ENCODE measurements around the gene UTY. TPM values are rescaled to one million over a fixed set of nuclear protein-coding genes. Genes with fewer than 3 reads are reported as not detected.

UTY gene
- total and polyA plus RNA-seq, 2 donors (not counting 3 experiments of a cell fraction or from before 2014, with no cell fraction given): 4.8 to 17.9 TPM

DNA sequence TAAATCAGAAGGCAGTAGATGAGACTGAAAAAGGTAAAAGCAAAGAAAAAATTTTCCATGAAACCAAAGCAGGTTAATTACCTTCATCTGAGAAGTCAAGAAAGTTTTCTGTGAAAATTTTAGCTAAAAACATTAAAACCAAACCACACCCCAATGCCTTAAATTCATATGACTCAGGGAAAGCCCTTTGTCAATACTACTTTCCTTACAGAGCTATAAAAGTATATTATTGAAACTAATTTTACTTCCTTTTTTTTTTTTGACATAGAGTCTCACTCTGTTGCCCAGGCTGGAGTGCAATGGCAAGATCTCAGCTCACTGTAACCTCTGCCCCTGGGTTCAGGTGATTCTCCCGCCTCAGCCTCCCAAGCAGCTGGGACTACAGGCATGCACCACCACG lies 117.2 kb downstream of the UTY start:
- DNase-seq (ENCODE audit: low read depth, low spot score): no peak
- Histone ChIP-seq H3K4me1 (ENCODE audit: control insufficient read depth, extremely low read depth, insufficient read depth, low read length) (peaks cover 10% of the 10 kb centered on the region), H2AFZ (ENCODE audit: low read depth, low read length) (no peak overlapping the region), H3K9me3 (replicated peaks; ENCODE audit: control insufficient read depth, insufficient read depth, low read length) (no peaks in the 10 kb centered on the region), H3K36me3 (ENCODE audit: control insufficient read depth in 2 of 2, extremely low read depth in 1 of 2, insufficient read depth in 2 of 2, low read length in 2 of 2) (no peaks in the 10 kb centered on the region), H4K20me1 (replicated peaks; ENCODE audit: control insufficient read depth, extremely low read depth, insufficient read depth, low read length) (no peaks in the 10 kb centered on the region), H3K9me1 (replicated peaks; ENCODE audit: control insufficient read depth, extremely low read depth, insufficient read depth, low read length) (no peaks in the 10 kb centered on the region), H3K79me2 (ENCODE audit: control insufficient read depth, insufficient read depth, low read length) (no peaks in the 10 kb centered on the region), H3K9ac (replicated peaks; ENCODE audit: extremely low read depth, insufficient read depth, low read length) (no peak overlapping the region), H3K27me3 (ENCODE audit: control insufficient read depth in 2 of 2, insufficient read depth in 2 of 2, low read length in 2 of 2) (no peaks in the 10 kb centered on the region), H3K4me3 (replicated peaks in 1 of 3; ENCODE audit: insufficient read depth in 1 of 3, low read depth in 1 of 3, low read length in 3 of 3) (no peak overlapping the region), H3K27ac (ENCODE audit: insufficient read depth, low read depth, low read length) (no peak overlapping the region), H3K4me2 (ENCODE audit: insufficient read depth, low read length) (no peak overlapping the region)
- BruUV-seq (replicated peaks): no TSS peak
- dilution Hi-C loops (cut with MboI; ENCODE audit: extremely low pct_ligation_motif_present, low sequenced_read_pairs): no loop called here
- FAIRE-seq: no peak
- ChIA-PET POLR2A (no interaction called here), CTCF (interaction anchor here (0.9 to 2.3 kb wide), 3 partner anchors 15 to 20 kb away, joined by 3 to 14 read pairs (median 3); no protein-coding TSS in a partner anchor)
- intact Hi-C loops (cut with micrococcal nuclease): no loop called here
- no peak for TF ChIP-seq FOS (IDR thresholded peaks at IDR 0.05; ENCODE audit: borderline replicate concordance, insufficient read depth, low read length)
- TF ChIP-seq EZH2 (IDR thresholded peaks at IDR 0.05; ENCODE audit: borderline replicate concordance, low read depth, low read length, severe bottlenecking): no peak
- TF ChIP-seq GATA2 (IDR thresholded peaks at IDR 0.05; ENCODE audit: insufficient read depth, insufficient read length, low read depth, low read length): no peak
- no peak for TF ChIP-seq POLR2AphosphoS5 (IDR thresholded peaks at IDR 0.05; ENCODE audit: insufficient read depth, low read depth, low read length)
- no peak for TF ChIP-seq MAX (IDR thresholded peaks at IDR 0.05; ENCODE audit: insufficient read depth, insufficient read length)
- TF ChIP-seq CTCF (IDR thresholded peaks at IDR 0.05; ENCODE audit: extremely low read depth in 1 of 2, insufficient read depth in 1 of 2, low read depth in 1 of 2, low read length in 2 of 2): no peak
- no peak for TF ChIP-seq JUN (IDR thresholded peaks at IDR 0.05; ENCODE audit: borderline replicate concordance, insufficient read depth, insufficient read length, low read depth)
- no peak for TF ChIP-seq MYC (IDR thresholded peaks at IDR 0.05; ENCODE audit: low read depth, low read length)
- TF ChIP-seq POLR2A (IDR thresholded peaks at IDR 0.05; ENCODE audit: low read depth, low read length): no peak
